Transverse colon (tissue), 4 donors: ENCODE measurements around the gene MKNK1. TPM values are rescaled to one million over a fixed set of nuclear protein-coding genes. Genes with fewer than 3 reads are reported as not detected.
A peak's percentile ranks its signal among the peaks of the same experiment; 100 is the strongest.

Experiments used
- DNase-seq: peaks from one replicate; pipeline ENCODE4 v3.0.0-alpha.2; 2019
- H3K27ac ChIP-seq, 4 donors: fragments of 200-600 bp; sonication (generic); 2 replicates each; pipeline ENCODE4 v1.5.1; 2016 to 2018; ENCODE audit warnings: inconsistent platforms in 4 of 4
- H3K27me3 ChIP-seq: fragments of 200-600 bp; sonication (generic); 2 replicates; pipeline ENCODE4 v1.5.1; 2017; ENCODE audit warnings: inconsistent platforms
- H3K36me3 ChIP-seq, 4 donors: fragments of 200-600 bp; sonication (generic); 2 replicates each; pipeline ENCODE4 v1.5.1; 2017 to 2019; ENCODE audit warnings: inconsistent platforms in 4 of 4
- H3K4me1 ChIP-seq, 4 donors: fragments of 200-600 bp; sonication (generic); 2 replicates each; pipeline ENCODE4 v1.5.1; 2017 to 2020; ENCODE audit warnings: inconsistent platforms in 4 of 4
- H3K4me3 ChIP-seq, 4 donors: fragments of 200-600 bp; sonication (generic); 1 replicate in 1 of 4; 2 replicates in 3 of 4; pipeline versions ENCODE4 v1.5.1 to v1.6.1; 2017 to 2019; ENCODE audit warnings: inconsistent platforms in 4 of 4
- H3K9me3 ChIP-seq, 2 donors: fragments of 200-600 bp; sonication (generic); 2 replicates each; pipeline ENCODE4 v1.5.1; 2017 to 2019; ENCODE audit warnings: inconsistent platforms in 2 of 2
- EP300 ChIP-seq: sonication (generic); formaldehyde crosslinking; IDR thresholded peaks from one replicate; pipeline ENCODE4 v1.6.1; 2017; ENCODE audit warnings: antibody characterized with exemption, low read depth
- POLR2A ChIP-seq: fragments of 450-650 bp; IDR thresholded peaks from one replicate; pipeline ENCODE4 v1.6.1; 2016; ENCODE audit warnings: antibody characterized with exemption, mild to moderate bottlenecking, moderate library complexity
- POLR2AphosphoS5 ChIP-seq, 3 donors: sonication (generic); formaldehyde crosslinking; IDR thresholded peaks; one replicate each; pipeline ENCODE4 v1.6.1; 2016; ENCODE audit warnings: antibody characterized with exemption in 3 of 3
- WGBS, 2 donors: methylation state at CpG; one replicate each; pipeline ENCODE4 v1.1.5; 2018; ENCODE audit warnings: low coverage in 1 of 2; 5-methylcytosine and 5-hydroxymethylcytosine counted together
- in situ Hi-C, 4 donors: fragments of 200-750 bp; cut with MboI; loops; one replicate each; pipeline versions ENCODE4 v1.15.0 to v1.15.1; 2017; ENCODE audit warnings: low sequenced_read_pairs in 3 of 4, low pct_ligation_motif_present in 1 of 4, low pct_unique_long_range_greater_than_20kb in 1 of 4
- intact Hi-C: fragments of 100-400 bp; cut with DNase I; formaldehyde crosslinking; loops from one replicate; pipeline ENCODE4 v1.15.1; 2023; ENCODE audit warnings: low total_unique reads
- total RNA-seq, 4 donors: library from RNA; depleted of rRNA; stranded (reverse); fragments of >200 nt; gene quantifications; one replicate each; pipeline ENCODE4 v1.1.0, GENCODE V29; 2016
- TF ChIP-seq, protein P1 (sequence below), 5 experiments: fragments of 200-600 bp in 3 of 5; fragments of 450-650 bp in 2 of 5; sonication (generic) in 3 of 5; IDR thresholded peaks; 1 replicate in 2 of 5; 2 replicates in 3 of 5; pipeline ENCODE4 v1.5.1; 2016 to 2017; ENCODE audit warnings: antibody characterized with exemption in 5 of 5, inconsistent platforms in 3 of 5, mild to moderate bottlenecking in 2 of 5, moderate library complexity in 1 of 5

Gene MKNK1
- total RNA-seq, 4 donors from 2014 or later = 59.5 to 80.5 (median 62.3) TPM

DNA sequence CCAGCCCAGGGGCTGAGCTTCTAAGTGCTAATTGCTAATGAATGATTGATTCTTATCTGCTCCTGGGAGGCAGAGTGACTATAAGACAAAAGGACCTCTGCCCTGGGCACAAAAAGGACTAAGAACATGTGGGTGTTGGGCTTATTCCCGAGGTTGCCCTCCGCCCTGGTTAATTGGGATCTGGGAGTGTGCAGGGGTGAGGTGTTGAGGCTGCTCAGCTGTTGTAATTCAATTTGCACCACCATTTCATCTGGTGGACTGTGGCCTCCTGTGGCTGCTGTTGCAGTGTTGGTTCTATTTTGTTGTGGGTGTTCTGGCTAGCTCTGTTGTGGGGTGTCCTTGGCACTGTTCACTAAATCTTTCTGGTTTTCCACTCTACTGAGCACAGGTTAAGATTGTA is 65.9 kb downstream of the MKNK1 start:
- TF ChIP-seq POLR2AphosphoS5 (IDR thresholded peaks at IDR 0.05) (no peak), EP300 (no peak), POLR2A (no peak)
- TF ChIP-seq, protein P1, sequence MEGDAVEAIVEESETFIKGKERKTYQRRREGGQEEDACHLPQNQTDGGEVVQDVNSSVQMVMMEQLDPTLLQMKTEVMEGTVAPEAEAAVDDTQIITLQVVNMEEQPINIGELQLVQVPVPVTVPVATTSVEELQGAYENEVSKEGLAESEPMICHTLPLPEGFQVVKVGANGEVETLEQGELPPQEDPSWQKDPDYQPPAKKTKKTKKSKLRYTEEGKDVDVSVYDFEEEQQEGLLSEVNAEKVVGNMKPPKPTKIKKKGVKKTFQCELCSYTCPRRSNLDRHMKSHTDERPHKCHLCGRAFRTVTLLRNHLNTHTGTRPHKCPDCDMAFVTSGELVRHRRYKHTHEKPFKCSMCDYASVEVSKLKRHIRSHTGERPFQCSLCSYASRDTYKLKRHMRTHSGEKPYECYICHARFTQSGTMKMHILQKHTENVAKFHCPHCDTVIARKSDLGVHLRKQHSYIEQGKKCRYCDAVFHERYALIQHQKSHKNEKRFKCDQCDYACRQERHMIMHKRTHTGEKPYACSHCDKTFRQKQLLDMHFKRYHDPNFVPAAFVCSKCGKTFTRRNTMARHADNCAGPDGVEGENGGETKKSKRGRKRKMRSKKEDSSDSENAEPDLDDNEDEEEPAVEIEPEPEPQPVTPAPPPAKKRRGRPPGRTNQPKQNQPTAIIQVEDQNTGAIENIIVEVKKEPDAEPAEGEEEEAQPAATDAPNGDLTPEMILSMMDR (IDR thresholded peaks at IDR 0.05) = no peak
- Histone ChIP-seq H3K36me3 (no peaks in the 10 kb centered on the region), H3K27ac (no peak overlapping the region), H3K9me3 (no peaks in the 10 kb centered on the region), H3K27me3 (peaks cover 26% of the 10 kb centered on the region), H3K4me1 (peaks cover 0 to 6% (median 5%) of the 10 kb centered on the region in 4 donors), H3K4me3 (no peak overlapping the region)
- intact Hi-C loops = no loop called here
- in situ Hi-C loops = loop anchor here in 1 of 4 donors (10.0 kb wide), 1 partner anchor 187 kb away; no protein-coding TSS in a partner anchor
- 76% methylated on average over 2 of the region's 2 CpGs; no CpG with 5 or more reads in 1 of the 2 donors for WGBS, 2 donors
- no peak for DNase-seq

DNA sequence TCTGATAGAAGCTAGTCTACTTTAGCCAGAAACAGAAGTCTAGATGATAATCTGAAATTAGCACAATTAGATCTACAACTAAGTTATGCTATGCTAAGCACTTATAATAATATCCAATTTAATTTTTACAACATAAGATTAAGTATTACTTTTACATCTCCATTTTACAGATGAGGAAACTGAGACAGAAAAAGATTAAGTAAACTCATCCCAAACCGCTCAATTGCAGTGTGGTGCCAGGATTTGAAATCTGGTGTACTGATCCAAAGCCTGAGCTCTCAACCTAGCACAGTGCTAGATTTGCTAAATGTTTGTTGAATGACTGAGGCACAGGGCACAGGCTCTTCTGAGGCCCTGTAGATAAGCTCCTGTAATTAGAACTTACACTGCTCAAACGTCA is 66.4 kb downstream of the MKNK1 start:
- H3K27me3 ChIP-seq = peaks cover 24% of the 10 kb centered on the region
- H3K36me3 ChIP-seq = no peaks in the 10 kb centered on the region
- H3K4me1 ChIP-seq = peaks cover 0 to 9% (median 5%) of the 10 kb centered on the region in 4 donors
- intact Hi-C loops = no loop called here
- TF ChIP-seq POLR2AphosphoS5 (IDR thresholded peaks at IDR 0.05) (no peak), EP300 (no peak), POLR2A (no peak)
- TF ChIP-seq, protein P1 (IDR thresholded peaks at IDR 0.05) = no peak
- in situ Hi-C loops = loop anchor here in 1 of 4 donors (10.0 kb wide), 1 partner anchor 187 kb away; no protein-coding TSS in a partner anchor
- no peak for DNase-seq
- no peaks in the 10 kb centered on the region for H3K9me3 ChIP-seq
- H3K27ac ChIP-seq = no peak overlapping the region
- no peak overlapping the region for H3K4me3 ChIP-seq
- WGBS, 2 donors = 49 to 54% methylated on average over 2 of the region's 2 CpGs

DNA sequence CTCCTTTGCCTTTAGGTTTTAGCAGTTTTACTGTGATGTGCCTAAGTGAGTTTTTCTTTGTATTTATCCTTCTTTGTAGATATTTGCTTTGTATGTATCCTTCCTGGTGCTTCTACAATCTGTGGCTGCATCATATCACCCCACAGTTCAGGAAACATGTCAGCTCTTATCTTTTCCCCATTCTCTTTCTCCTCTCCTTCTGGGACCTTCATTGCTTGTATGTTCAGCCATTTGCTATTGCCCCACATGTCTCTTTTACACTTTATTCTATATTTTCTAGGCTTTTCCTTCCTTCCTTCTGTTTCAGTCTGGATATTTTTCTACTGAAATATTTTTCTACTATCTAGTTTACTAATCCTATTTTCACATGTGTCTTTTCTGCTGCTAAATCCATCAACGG is 67.5 kb downstream of the MKNK1 start:
- Histone ChIP-seq H3K36me3 (no peaks in the 10 kb centered on the region), H3K27me3 (peaks cover 28% of the 10 kb centered on the region), H3K9me3 (no peaks in the 10 kb centered on the region), H3K4me3 (no peak overlapping the region), H3K27ac (no peak overlapping the region), H3K4me1 (peaks cover 0 to 11% (median 5%) of the 10 kb centered on the region in 4 donors)
- no peak for DNase-seq
- intact Hi-C loops (no loop called here), in situ Hi-C loops (loop anchor here in 1 of 4 donors (10.0 kb wide), 1 partner anchor 188 kb away; no protein-coding TSS in a partner anchor)
- 95 to 100% methylated on average over 1 of the region's 1 CpG for WGBS, 2 donors
- TF ChIP-seq, protein P1 (IDR thresholded peaks at IDR 0.05) = no peak
- no peak for TF ChIP-seq EP300
- no peak for TF ChIP-seq POLR2A
- no peak for TF ChIP-seq POLR2AphosphoS5 (IDR thresholded peaks at IDR 0.05)

DNA sequence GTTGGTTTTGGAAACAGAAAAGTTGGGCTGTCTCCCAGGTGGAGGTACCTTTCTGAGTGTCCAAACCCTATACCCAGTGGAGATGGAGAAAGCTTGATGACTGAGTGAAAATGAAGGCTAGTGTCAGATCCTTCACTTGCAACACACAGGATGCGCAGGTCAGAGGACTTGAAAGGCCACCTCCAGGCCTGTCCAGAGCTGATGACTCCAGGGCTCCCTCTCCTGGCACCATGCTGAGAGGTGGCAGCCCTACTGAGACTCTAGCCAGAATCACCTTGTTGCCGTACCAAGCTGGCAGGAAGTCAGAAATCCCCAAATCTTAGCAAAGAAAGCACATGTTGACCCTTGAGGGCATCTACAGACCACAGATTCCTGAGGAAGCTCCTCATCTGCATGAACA is 69.0 kb downstream of the MKNK1 start:
- DNase-seq = peak; percentile 42
- Histone ChIP-seq H3K4me1 (peaks cover 0 to 11% (median 5%) of the 10 kb centered on the region in 4 donors), H3K4me3 (no peak overlapping the region), H3K27ac (no peak overlapping the region), H3K9me3 (no peaks in the 10 kb centered on the region), H3K27me3 (peaks cover 36% of the 10 kb centered on the region), H3K36me3 (no peaks in the 10 kb centered on the region)
- 50 to 100% methylated on average over 1 to 2 of the region's 2 CpGs for WGBS, 2 donors
- in situ Hi-C loops (loop anchor here in 1 of 4 donors (10.0 kb wide), 1 partner anchor 190 kb away; no protein-coding TSS in a partner anchor), intact Hi-C loops (no loop called here)
- TF ChIP-seq POLR2AphosphoS5 (IDR thresholded peaks at IDR 0.05) (no peak), POLR2A (no peak), EP300 (no peak)
- TF ChIP-seq, protein P1 (IDR thresholded peaks at IDR 0.05) = peak in 4 of 5 experiments; percentile 18 to 35 (median 27)
